GM21381 (cell line): ENCODE measurements around the gene VAV2.

ENCODE experiments used
- ATAC-seq: cut with Tn5 transposase; IDR thresholded peaks from one replicate; pipeline ENCODE4 v1.9.1; 2021; ENCODE audit warnings: mild to moderate bottlenecking, moderate library complexity; ENCODE audit not compliant: unreplicated experiment

VAV2 gene

DNA sequence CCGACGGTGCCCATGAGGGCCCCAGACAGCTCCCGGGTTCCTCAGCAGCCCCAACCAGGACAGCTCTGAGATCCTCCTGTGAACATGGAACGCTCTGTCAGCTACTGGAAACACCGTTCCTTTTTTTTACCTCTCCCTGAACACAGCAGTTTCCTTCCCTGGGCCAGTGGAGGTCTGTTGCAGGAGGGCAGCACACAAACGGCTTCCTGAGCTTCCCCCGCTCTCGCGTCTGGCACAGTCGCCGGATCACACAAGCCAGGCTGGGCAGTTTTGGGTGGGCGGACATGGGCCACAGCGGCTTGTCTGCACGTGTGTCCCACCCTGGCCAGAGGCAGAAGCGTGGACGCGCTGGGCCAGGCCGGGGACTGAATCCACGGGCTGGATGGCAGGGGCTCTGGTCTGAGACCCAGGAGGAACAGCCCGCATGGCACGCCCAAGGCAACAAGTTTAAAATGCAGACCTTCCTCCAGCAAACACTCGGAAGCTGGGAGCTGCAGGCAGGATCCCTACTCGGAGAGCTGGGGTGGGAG lies 147.2 kb downstream of the VAV2 start:
- no peak for ATAC-seq

- ATAC-seq = no peak
Observed at GRCh38 chr9:133844398-133844784, 147.7 kb downstream of the VAV2 start.

DNA sequence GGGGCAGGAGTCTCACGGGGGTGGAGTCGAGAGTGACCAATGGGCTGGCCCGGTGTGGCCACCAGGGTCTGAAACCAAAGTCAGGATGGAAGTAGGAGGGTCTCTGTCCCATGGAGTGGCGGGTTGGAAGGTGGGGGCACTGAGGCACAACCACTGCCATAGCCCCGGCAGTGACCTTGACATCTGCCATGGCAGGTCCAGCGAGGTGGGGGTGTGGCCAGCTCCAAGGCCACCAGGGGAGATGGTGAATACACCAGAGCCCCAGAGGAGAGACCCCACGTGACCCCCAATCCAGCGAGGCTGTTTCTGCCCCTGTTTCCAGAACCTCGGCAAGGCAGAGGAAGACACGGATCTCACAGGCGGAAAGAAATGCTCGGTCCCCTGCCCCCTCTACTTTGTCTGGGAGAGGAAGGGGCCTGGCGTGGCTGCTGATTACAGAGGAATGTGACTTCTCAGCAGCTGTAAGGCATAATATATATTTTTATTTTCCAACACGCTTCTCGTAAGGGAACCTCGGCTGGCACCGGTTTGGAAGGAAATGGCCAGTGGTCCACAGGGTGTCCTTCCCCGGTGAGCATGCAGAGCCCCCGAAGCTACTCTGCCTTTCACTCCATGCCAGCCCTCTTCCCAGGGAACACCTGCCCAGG lies 148.2 kb downstream of the VAV2 start:
- no peak for ATAC-seq

- ATAC-seq = no peak
Observed at GRCh38 chr9:133843250-133843649, 148.9 kb downstream of the VAV2 start.

- ATAC-seq = no peak
Observed at GRCh38 chr9:133842721-133843227, 149.3 kb downstream of the VAV2 start.

DNA sequence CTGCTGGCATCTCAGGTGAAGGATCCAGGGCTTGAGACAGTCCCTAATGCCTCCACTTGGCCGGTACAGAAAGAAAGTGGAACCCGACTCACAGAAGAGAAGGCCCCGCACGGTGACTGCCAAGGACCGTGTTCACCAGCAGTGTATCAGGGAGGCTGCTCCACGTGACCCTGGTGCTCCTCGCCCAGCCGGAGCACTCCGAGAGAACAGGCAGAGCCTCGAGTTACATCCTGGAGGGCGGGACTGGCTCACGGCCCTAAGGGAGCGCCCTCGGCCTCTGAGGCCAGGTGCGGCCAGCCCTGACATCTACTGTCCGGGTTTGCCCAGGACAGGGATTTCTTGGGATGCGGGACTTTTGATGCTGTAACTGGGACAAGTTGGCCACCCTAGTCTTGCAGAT lies 149.9 kb downstream of the VAV2 start:
- ATAC-seq = no peak

DNA sequence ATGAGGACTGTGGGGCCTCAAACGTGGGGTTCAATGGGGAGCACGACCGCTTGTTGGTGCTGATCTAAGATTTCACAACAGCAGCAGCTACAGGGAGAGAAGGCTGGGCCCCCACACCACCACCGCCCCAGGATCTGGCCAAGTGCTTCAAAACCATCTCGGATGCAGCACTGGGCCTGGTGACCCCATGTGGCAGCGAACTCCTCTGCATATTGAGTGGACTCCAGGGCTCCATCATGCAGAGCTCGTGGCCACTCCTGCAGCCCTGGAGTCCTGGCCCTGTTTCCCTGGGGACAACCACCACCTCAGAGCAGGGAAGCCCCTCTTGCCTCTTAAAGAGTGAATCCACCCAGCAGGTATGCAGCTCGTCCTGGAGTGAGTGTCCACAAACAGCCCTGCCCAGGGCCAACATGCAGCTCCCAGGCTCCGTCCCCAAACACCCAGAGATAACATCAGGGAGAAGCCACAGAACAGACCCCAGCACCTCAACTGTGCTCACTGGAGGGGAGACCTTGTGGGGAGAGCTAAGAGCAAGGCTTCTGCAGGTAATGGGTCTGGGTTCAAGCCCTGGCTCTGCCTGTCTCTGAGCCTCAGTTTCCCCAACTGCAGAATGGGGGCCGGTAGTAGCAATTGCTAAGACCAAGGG lies 150.8 kb downstream of the VAV2 start:
- no peak for ATAC-seq

GRCh38 chr9:133839822-133840329 lies 152.2 kb downstream of the VAV2 start:
- ATAC-seq = no peak

GRCh38 chr9:133838859-133839507 lies 153.1 kb downstream of the VAV2 start:
- no peak for ATAC-seq

DNA sequence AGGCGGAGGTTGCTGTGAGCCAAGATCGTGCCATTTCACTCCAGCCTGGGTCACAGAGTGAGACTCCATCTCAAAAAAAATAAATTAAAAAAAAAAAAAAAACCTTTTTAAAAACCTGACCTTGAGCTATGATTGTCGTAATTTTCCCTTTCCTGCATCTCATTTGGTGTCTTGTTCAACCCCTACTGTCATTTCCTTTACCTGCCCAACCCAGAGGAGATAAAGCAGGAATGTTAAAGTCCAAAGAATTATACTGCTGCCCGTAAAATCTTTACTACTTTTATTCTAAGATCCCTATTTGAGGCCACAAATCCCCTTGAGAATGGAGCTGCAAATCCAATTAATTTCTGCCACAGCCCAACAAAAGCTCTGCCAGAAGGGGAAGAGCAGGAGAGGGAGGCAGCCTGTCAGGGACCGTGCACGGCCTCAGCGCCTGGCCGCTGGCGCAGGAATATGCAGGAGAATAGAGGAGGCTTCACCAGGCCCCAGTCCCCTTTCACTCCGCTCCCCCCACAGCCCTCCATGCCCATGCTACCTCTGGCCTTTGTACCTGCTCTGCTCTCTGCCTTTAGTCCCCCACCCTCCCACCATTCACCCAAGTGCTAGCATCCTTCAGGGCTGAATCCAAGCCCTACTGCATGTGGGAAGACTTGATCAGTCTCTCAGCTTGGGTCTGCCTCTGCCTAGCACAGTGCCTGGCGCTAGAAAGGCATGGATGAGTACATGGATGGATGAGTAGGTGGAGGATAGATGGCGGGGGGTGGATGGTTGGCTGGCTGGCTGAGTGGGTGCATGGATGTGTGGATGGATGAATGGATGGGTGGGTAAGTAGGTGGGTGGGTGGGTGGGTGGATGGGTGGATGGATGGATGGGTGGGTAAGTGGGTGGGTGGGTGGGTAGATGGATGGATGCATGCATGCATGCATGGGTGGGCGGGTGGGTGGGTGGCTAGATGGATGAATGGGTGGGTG lies 154.2 kb downstream of the VAV2 start:
- ATAC-seq = no peak

DNA sequence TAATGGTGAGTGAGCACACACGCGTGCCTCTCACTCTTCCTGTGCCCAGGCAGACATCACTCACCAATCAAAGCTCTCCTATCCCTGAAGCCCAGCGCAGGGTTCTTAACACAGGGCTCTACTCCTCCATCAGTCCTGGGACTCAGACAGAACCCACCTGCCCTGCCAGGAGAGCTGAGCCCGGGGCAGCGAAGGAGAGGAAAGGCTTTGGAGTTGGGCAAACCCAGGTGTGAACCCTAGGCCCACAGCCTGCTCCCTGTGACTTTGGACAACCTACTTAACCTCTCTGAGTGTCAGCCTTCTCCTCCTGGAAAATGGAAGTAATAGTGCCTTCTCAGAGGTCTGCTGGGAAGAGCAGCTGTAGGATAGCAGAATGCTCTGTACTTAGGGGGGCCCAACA lies 155.3 kb downstream of the VAV2 start:
- ATAC-seq = no peak

- no peak for ATAC-seq
Observed at GRCh38 chr9:133836001-133836758, 155.9 kb downstream of the VAV2 start.

DNA sequence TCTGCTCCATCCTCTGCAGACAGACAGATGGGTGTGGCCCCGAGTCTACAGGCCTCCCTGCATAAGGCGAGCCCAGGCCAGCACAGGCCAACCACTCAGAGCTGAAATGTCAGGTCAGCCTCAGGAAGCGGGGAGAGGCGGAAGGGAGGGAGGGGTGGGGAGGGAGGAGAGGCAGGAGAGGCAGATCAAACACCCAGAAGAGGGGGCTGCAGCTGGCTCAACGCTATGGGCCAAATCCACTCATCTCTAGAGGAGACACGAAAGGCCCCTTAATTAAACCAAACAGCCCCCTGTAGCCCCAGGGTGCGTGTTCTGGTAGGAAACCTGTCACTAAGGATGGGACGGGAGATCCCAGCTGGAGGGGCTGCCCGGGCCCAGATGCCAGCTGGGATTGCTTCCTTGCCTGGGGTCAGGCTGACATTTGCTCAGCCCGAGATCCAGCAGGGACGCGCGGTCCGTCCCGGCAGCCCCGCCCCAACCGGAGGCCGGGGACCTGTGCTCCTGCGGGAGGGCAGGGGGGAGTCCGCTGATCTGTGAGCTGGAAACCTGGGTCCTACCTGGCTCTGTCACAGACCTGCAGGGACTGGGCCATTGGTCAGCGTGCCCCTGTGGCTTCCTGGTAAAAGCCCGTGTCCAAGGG lies 156.7 kb downstream of the VAV2 start:
- no peak for ATAC-seq

DNA sequence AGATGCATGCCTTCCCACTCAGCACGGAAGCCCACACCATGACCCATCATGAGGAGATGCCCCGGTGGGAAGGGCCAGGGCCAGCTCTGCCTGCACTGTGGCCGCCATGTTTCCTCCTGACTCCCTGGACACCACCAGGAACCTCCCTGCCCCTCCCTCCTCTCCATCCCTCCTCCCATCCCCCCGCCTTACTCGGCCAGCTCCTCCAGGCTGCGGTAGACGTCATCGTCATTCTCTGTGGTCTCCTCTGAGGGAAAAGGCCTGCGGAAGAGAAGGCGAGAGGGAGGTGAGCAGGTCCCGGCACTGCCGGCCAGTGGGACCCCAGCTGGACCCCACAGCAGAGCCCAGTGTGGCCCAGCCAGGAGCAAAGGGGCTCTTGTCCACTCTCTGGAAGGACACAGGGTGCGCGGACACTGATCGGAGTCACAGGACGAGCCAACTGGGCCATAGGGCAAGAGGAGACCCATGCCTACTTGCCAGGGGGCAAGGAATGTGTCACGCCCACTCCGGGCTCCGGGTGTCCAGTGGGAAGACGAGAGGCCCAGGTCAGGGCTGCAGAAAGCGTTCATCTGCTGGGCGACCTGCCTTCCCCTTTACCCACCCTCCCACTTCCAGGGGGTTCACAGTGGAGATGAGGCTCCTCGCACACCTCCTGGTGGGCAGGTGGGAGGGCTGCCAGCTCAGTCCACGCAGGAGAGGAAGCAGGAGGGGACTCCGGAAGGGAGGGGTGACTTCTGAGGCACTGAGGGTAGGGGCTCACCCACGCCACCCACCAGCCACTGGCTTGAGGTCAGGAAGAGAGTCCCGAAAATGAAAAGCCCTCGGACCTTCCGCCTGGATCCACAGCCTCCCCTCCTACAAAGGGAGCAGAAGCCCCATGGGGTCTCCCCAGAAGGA lies 157.8 kb downstream of the VAV2 start:
- ATAC-seq = no peak

- ATAC-seq = no peak
Observed at GRCh38 chr9:133833388-133834025, 158.6 kb downstream of the VAV2 start.

- no peak for ATAC-seq
Observed at GRCh38 chr9:133832877-133833276, 159.2 kb downstream of the VAV2 start.

DNA sequence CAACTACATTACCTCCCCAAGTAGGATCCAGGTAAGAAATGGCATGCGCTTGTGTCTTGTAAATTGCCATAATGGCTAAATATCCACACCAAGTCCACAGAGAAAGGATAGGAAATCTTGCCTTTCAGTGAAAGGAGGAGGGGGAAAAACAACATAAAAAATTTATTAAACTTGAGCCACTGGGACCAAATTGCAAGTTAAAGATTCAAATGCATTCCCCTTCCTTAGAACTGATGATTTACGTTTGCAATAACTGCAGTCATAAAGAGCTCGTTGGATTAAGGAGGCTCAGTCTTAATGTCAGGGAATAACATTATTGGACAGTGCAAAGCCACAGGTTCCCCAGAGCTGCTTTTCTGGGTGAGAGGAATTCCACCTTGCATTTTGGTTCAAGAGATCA lies 161.4 kb downstream of the VAV2 start:
- no peak for ATAC-seq

GRCh38 chr9:133830310-133830709 lies 161.8 kb downstream of the VAV2 start:
- no peak for ATAC-seq
